Measurements from ENCODE around the gene GSTP1. TPM values are rescaled to one million over a fixed set of nuclear protein-coding genes. Genes with fewer than 3 reads are reported as not detected.

Gene GSTP1
- total and polyA plus RNA-seq, 9 of the 15 experiments (the other 6 are each of a cell fraction or from before 2014, with no cell fraction given): 592 to 2,150 (median 1,204) TPM

- TF ChIP-seq CTCFL (IDR thresholded peaks at IDR 0.05; ENCODE audit: borderline replicate concordance, insufficient read depth, low read depth, low read length, poor library complexity, severe bottlenecking): no peak
- TF ChIP-seq KLF16 (IDR thresholded peaks at IDR 0.05): peak; percentile 92
- TF ChIP-seq TCF7L2 (IDR thresholded peaks at IDR 0.05; ENCODE audit: low read depth, low read length): no peak
- TF ChIP-seq PREB (CRISPR knock-in tag; IDR thresholded peaks at IDR 0.05): no peak
- no peak for TF ChIP-seq NR3C1 (CRISPR knock-in tag; IDR thresholded peaks at IDR 0.05)
- TF ChIP-seq CREB5 (CRISPR knock-in tag; IDR thresholded peaks at IDR 0.05): no peak
- TF ChIP-seq CEBPZ (IDR thresholded peaks at IDR 0.05; ENCODE audit: borderline replicate concordance, low read depth, low read length): no peak
- no peak for TF ChIP-seq HIVEP1 (CRISPR knock-in tag; IDR thresholded peaks at IDR 0.05)
- no peak for TF ChIP-seq HDAC3 (IDR thresholded peaks at IDR 0.05; ENCODE audit: borderline replicate concordance, partially characterized antibody)
- no peak for TF ChIP-seq NFE2 (IDR thresholded peaks at IDR 0.05; ENCODE audit: low read depth)
- TF ChIP-seq GTF3C2 (IDR thresholded peaks at IDR 0.05; ENCODE audit: borderline replicate concordance, extremely low read depth, insufficient read length): no peak
- no peak for TF ChIP-seq ZNF140 (CRISPR knock-in tag; IDR thresholded peaks at IDR 0.05)
- TF ChIP-seq NR2F6 (CRISPR knock-in tag; IDR thresholded peaks at IDR 0.05): no peak
- no peak for TF ChIP-seq ZNF408 (CRISPR knock-in tag; IDR thresholded peaks at IDR 0.05; ENCODE audit: low read depth)
- no peak for TF ChIP-seq DIDO1 (tag; IDR thresholded peaks at IDR 0.05; ENCODE audit: low read depth)
- TF ChIP-seq STAT5B (CRISPR knock-in tag; IDR thresholded peaks at IDR 0.05): no peak
Observed at GRCh38 chr11:67600324-67601029, 16.9 kb downstream of the GSTP1 start (continued).
